Fibroblast of skin of right quadriceps (primary cell): ENCODE data around the gene CCSER1.
"Not testable (repeated sequence)": the region's sequence is repeated elsewhere in the genome, so short reads cannot be mapped to it uniquely, and the experiment has no call there.

Experiments
- DNase-seq: peaks from one replicate; pipeline ENCODE4 v3.0.0-alpha.2; 2013

The CCSER1 gene

DNA sequence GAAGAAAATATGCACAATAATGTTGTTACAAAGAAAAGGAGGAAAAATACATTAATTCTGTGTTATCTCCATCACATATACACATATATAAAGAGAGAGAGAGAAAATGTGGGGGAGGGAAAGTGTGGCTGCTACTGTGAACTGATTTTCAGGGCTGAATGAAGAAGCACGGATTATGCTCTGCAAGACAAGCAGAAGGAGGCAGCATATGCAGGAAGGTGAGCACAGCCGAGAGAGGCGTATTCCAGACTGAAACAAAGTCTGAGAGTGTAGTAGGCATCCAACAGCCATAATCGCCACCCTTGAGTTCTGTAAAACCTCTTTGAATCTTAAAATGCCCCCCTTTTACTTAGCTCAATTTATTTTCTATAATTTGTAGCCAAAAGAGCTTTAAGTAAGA, 1094.8 kb downstream of the CCSER1 start:
- no peak for DNase-seq

DNA sequence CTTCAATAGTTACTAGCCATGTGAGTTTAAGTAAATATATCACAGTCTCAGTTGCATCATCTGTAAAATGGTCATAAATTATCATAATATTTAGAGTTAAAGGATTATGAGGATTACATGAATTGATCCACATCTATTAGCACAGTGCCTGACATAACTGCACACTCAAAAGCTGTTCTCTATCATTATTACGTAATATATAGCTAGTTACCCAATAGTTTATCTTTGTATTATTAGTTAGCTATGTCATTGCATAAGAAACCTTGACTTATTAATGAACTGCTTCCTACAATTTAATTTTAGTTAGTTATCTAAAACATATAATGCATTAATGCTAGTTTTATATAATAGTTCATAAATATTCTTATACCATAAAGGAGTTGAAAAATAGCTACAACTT, 1099.7 kb downstream of the CCSER1 start:
- no peak for DNase-seq

DNA sequence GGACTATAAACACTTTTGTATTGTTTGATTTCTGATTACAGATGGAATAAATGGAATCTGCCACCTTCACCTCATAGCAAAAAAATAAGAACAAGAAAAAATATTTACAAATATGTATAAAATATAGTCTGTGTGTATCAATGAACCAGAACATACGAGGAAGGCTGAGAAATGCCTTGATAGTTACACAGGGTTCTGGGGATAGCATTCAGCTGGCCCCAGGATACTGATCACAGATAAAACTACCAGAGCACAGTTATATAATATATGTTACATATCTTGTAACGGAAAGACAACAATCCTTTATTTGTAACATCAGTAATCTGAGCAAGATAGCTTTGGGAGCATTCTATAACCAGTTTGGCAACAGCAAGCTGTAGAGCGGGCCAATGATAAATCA, 1101.5 kb downstream of the CCSER1 start:
- no peak for DNase-seq

DNA sequence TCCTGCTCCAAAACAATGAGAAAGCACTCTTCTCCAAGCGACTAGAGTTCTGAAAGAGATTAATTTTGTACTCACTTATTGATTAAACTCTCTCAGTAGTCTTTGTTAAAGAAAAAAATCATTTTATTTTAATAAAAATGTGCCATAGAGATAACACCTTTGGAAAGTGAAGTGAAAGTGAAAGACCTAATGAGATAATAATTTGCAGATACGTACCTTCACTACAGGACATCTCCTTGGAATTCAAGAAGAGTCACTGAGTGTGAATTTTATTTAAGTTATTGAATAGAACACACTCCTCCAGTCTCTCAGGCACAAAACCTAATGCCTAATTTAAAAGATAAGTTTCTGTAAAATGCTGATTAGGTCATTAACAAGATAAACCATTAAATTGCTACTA, 1106.0 kb downstream of the CCSER1 start:
- DNase-seq = no peak

DNA sequence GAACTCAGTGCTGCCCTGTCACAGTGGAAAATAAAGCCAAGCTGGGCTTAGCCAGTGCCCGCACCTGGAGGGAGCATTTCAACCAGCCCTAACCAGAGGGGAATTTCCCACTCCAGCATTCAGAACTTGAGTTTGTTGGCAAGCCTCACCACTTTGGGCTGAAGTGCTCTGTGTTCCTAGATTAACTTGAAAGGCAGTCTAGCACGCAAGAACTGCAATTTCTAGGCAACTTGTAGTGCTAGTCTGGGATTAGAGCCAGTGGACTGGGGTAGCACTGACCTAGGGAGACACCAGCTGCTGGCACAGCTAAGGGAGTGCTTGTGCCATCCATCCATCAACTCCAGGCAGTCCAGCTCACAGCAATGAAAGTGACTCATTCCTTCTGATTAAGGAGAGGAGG, 1115.9 kb downstream of the CCSER1 start:
- DNase-seq = no peak

DNA sequence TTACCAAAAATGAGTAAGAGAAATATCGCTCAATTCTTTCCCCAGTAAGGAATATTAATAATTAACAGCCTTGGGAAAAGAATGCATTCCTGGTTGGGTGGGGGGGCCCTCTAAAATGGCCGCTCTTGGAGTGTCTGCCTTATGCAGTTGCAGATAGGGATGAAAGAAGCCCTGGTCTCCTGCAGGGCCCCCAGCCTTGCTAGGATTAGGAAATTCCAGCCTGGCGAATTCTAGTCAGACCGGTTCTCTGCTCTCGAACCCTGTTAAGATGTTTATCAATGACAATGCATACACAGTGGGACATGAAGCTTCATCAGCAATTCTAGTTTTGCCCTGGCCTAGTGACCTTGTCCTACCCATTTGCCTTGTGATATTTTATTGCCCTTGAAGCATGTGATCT, 1128.8 kb downstream of the CCSER1 start:
- no peak for DNase-seq

DNA sequence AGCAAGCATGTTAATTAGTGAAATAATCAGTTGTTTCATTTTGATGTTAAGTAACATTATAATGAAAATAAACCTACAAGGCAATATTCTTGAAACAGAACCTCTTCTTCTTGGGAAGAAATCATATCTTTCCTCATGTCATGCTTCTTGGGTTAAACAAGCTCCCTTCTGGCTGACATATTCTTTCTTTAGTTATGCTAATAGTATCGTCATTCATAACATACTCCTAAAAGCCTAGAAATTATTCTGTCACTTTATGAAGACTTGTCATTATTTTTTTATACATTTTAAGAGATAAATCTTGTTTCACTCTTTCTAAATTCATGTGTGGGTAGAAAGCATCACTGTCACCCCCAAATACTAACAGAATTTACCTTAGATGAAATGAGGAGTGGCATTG, 1129.6 kb downstream of the CCSER1 start:
- no peak for DNase-seq

DNA sequence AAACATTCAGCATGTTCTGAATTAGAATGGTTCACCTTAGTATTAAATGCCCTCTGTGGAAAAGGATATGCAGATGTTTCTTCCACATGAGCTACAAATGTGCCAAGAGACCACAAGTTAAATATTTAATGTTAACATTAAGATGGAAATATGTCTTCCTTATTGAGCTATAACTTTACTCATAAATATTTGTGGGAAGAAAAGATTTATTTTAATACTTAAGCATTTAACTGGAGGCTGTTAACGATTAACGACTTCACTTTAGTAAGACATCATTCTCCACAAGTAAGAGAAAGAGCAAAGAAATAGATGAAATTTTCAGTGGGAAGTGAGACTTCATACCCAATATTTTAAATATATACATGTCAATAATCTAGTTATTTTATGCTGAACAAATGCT, 1130.5 kb downstream of the CCSER1 start:
- no peak for DNase-seq

DNA sequence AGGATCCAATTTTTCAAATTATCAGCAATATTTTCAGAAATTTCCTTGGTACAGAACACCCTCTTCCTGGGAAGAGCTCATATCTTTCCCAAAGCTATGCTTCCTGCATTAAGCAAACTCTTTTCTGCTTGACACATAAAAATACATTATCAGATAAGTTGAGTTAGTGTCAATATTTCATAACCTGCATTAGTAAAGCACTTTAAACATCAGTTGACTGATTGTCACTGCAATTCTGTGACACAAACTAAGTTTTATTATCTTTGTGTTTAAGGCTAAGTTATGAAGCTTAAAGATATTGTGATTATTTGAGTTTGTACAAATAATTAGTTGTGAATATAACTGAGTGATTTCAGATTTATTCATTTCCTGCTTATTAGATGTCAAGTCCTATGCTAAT, 1131.1 kb downstream of the CCSER1 start:
- no peak for DNase-seq

DNA sequence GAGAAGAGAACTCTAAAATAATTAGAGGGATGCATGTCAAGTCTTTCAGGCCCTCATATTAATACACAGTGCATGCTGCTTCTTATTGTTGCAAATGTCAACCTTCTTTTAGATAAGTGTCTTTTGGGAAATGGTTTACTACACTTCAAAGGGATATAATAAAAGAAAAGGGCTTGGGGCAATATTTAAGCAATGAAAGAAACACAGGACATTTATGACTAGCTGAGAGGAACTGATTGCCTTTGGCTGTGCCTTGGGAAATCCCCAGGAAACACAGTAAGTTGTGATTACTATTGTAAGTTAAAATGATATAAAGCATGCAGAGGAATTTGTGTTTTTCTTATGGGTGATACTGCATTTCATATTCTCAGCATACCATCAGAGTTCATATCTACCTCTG, 1140.3 kb downstream of the CCSER1 start:
- DNase-seq = no peak

DNA sequence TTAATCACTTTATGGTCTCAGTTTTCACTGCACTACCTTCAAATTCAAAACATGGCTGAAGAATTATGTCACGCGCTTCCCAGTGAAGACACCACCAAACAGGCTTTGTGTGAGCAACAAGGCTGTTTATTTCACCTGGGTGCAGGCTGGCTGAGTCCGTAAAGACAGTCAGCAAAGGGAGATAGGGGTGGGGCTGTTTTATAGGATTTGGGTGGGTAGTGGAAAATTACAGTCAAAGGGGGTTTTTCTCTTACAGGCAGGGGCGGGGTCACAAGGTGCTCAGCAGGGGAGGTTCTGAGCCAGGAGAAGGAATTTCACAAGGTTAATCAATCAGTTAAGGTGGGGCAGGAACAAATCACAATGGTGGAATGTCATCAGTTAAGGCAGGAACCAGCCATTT, 1141.3 kb downstream of the CCSER1 start:
- DNase-seq = not testable (repeated sequence)

DNA sequence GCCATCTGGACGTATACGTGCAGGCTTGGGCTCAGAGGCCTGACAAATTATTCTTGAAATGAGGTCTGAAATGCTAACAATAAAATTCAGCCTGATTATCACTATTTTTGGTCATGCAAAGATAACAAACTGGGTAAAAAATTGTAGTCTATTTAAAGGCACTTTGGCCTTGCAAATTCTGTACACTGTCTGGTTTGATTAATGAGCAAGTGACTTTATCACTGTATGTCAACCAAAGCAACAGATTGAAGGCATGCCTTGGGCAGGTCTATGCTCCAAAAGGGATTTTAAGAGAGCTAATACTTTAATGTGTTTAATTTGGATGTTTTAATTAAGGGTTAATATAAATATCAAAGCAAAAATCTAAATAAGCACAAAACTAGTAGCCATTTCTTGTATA, 1141.7 kb downstream of the CCSER1 start:
- DNase-seq = no peak

DNA sequence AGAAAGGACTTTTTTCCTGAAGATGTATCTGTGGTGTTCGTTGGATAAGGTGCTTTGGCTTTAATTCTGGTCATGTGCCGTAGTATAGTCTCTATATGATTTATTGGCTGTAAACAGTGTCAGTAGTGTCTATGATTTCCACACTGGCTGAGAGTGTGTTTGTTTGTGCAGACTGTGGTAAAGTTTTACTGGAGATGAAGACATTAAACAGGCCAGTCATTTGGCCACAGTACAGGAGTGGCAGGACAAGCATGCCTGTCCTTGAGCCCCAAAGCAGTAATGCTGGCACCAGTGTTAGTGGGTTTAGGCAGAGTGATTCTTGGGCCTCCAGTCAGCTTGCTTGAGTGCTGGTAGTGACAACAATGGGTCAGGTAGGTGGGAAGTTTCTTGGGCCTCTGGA, 1152.7 kb downstream of the CCSER1 start:
- DNase-seq = no peak

DNA sequence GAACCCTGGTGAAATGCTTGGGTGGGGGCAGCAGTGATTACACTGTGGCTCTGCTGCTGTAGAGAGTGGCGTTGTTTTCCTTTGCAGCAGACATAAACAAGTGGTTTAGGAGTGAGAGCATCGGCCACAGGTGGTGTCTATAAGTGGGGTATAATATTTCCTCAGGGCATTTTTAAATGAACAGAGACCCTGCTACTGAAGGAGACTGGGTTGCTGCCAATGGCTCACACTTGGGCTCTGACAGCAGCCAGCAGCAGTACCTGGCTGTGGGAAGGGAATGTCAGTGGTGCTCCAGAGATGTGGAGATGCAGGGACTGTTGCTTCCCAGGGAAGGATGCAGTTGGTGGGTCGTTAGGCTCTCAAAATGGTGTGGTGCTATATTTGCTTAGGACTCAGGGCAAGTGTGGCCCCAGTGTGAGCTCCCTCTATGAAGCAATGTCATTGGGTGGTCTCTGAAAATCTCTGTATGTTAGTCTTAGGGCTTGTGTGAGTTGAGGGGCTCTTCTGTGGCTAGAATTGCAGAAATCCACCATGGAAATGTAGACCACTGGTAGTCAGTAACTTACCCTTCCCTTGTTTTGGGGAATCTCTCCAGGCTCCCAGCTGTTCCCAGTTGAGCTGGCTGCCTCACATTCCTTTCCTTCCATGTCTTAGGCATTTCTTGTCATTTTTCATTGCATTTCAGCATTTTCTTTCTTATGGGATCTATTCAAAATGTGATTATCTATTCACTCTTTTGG, 1153.5 kb downstream of the CCSER1 start:
- DNase-seq = no peak

DNA sequence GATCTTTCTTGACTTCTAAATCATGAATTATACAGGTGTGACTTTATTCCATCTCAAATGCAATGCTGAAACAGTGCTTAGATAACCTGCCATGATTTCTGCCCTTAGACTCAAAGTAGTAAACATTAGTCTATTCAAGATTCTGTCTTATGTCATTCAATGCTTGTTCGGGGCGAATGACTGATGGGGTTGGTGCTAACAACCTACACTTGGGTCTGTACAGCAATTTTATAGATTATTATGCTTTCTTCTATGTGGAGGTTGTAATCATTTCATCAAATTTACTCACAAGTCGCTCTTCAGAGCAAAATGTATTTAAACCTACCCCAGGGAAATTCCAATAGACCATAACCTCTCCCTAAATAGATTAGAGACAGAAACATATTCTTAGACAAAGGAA, 1155.0 kb downstream of the CCSER1 start:
- no peak for DNase-seq

DNA sequence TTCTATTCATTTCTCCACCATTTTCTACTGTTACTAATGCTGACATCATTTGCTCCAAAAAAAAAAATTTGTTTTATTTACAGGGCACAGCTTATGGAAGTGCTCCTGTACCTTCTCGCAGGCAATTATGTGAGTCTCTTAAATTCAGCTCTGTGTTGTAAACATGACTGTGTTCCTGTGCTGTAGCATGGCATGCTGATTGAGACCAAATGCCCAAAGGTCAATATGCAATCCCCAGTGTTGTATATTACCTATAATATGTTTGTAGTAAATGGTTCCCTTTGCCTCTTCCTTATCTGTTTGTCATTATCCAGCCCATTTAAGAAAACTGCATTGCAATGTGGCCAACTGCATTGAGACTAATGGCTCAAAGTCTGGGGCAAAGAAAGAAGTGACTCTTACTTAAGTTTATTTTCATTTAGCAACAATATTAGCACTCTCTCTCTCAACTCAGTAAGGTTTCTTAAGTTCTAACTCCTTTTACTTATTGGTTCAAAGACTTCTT, 1156.6 kb downstream of the CCSER1 start:
- no peak for DNase-seq

DNA sequence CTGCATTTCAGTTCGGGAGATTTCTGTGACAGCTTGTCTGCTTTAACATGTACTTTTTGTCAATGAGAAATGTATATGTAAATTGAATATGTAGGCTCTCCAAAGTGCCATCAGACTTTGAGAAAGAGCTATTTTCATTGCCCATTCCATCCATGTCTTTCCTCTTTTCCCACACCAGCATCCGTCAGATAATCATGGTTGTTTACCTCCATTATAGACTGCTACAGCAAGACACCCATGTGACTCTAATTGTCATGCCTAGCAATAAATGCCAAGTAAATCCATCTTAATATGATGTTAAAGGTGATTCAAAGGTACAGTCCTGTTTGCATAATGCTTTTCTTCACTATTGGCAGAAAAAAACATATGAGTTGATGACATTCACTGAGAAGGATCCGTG, 1157.3 kb downstream of the CCSER1 start:
- DNase-seq = no peak

DNA sequence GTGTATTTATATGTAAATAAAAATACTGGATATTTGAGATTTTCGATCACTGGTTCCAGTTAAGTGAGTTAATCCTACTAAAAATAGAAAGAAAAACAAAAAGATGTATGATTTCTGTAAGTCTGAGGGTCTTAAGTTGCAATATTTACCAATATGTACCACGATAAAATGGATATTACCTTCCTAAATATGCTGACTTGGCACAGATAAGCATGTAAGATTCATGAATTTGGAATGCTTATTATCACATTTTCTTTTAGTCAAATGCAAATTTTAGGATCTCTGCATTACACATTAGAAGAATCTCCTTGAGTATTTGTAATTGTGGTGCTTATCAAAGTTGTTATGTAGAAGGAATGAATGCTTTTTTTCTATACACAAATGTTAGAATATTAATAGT, 1158.3 kb downstream of the CCSER1 start:
- no peak for DNase-seq

DNA sequence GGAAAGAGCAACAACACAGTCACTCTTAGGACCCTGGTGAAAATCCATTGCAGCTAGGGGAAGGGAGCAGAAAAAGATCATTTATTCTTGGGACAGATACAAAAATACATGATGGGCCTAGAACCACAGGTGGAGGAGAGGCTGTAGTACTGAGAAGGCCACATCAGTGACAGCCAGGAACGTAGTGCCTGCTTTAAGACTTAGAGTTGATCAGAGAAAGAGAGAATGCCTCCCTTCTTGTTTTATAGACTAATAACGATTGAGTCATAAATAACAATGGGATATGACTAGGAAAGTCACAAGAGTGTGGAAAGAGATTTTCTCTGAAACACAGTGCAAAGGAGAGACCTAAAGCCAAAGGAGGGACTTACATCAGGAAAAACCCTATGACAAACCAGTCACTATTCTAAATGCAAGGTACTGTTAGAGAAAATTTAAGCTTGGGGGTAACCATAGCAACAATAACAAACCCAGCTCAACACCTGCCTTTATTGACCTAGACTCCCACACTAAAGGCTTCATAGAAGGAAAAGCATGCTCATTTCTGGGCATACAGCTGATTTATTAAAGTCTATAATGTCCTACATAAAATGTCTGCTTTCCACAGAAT, 1161.6 kb downstream of the CCSER1 start:
- DNase-seq = no peak

DNA sequence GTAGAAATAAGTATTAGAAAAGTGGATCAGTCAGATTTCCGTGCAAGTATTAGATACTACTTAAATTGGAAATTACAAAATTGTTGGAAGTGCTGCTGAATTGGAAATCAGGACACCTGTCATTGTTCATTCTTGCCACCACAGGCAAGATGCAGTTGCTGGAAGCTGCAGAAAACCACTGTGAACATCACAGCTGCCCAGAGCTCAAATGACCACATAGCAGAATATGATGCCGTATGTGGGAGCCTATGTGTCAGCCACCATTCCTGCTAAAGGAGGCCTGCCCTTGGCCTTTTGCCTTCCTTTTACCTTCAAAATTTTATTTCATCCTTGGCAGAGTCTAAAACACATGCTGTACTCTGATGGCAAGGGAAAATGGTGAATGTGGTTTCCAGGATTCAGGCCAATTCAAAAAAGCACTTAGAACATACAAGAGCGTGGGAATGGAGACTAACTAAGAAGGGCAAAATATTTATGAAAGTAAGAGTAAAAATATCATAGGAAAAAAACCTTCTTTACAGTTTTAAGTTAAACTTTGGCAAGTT, 1171.0 kb downstream of the CCSER1 start:
- no peak for DNase-seq

DNA sequence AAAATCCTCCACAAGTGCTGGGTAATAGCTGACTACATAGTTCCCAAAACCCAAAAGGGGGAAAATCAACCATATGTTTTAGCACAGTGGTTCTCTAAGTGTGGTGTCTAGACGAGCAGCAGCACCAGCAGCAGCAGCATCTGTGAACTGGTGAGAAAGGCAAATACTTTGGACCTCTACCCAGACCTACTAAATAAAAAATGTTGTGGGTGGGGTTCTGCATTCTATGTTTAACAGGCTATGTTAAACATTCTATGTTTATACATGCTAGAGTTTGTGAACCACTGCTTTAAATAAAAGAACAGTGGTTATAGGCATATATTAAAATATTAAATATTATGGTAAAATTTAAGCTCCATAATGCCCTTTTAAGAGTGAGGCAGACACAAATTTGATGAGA, 1171.6 kb downstream of the CCSER1 start:
- no peak for DNase-seq

DNA sequence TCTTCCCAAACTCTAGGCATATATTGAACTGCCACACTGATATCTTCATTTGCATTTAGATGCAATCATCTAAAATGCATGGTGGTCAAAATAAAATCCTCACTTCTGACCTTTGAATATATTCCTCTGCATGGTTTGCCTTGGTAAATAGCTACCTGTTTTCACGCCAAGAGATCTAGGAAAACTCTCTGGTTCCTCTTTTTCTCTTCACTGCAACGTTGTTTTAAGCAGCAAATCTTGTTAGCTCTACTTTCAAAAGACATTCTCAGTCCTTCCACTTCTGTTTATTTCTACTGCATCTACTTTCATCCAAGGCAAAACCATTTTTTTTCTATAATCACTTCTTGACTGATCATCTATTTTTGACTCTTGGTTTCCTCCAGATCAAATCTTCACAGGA, 1174.9 kb downstream of the CCSER1 start:
- DNase-seq = no peak

DNA sequence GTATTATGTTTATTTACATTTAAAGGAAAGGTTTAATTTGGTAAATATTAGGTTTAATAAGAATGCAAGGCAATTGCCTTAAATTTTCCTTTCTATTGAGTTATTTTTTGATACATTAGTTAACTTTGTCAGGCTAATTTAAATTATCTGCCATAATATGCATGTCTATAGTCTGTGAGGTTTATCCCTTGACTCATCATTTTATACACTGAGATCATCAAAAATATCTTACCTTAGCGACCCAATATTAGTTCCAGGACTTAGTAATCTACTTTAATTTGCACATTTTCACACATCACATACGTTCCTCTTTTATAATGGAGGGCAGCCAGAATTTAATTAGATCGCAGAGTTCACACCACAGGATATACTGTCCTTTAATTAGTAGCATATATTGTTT, 1177.1 kb downstream of the CCSER1 start:
- DNase-seq = no peak

DNA sequence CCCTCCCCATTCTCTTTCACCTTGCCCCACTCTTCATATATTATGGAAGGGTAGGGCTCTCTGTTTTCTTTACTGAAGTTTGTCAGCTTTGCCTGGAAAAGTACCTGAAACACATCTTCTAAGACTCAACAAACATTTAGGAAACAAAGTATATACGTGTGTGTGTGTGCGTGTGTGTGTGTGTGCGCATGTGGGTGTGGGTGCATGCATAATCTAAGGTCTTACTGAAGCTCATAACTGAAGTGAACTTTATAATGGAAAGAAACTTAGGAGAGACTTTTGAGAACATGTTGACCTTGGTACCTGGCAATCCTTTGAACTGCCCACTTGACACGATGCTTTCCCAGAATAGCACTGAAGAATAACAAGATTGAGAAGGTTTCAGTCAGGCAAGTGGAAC, 1190.2 kb downstream of the CCSER1 start:
- DNase-seq = no peak
